Pancreas (tissue), 10 donors: ENCODE results near the gene CHRD. TPM values are rescaled to one million over a fixed set of nuclear protein-coding genes. Genes with fewer than 3 reads are reported as not detected.

Experiments
- ATAC-seq, 4 donors: fragments of 200-7000 bp; cut with Tn5 transposase; one replicate each; pipeline versions ENCODE4 v1.8.0 to v1.9.1; 2020; ENCODE audit warnings: mild to moderate bottlenecking in 4 of 4, moderate library complexity in 4 of 4
- DNase-seq, 6 donors: peaks; one replicate each; pipeline ENCODE4 v3.0.0-alpha.2; 2020
- FAIRE-seq: peaks from 2 replicates; lab custom pipeline; 2012; peaks lifted over from hg19 to GRCh38; lab: Jason Lieb, UNC
- H3K27ac ChIP-seq, 4 donors: fragments of 200-600 bp; sonication (generic); 1 replicate in 3 of 4; 2 replicates in 1 of 4; pipeline versions ENCODE4 v1.5.0 to v1.8.0; 2020
- H3K27me3 ChIP-seq, 4 donors: fragments of 200-600 bp; one replicate each; pipeline ENCODE4 v1.8.0; 2021
- H3K36me3 ChIP-seq, 3 donors: fragments of 200-600 bp; sonication (generic) in 1 of 3; one replicate each; pipeline versions ENCODE4 v1.5.0 to v1.8.0; 2020 to 2021
- H3K4me1 ChIP-seq, 3 donors: fragments of 200-600 bp; one replicate each; pipeline ENCODE4 v1.8.0; 2021
- H3K4me3 ChIP-seq, 4 donors: fragments of 200-600 bp; sonication (generic) in 2 of 4; one replicate each; pipeline versions ENCODE4 v1.5.0 to v1.8.0; 2020 to 2021
- H3K9me3 ChIP-seq, 4 donors: fragments of 200-600 bp; one replicate each; pipeline ENCODE4 v1.8.0; 2021
- CTCF ChIP-seq, 4 donors: fragments of 200-600 bp; sonication (generic) in 3 of 4; IDR thresholded peaks; one replicate each; pipeline versions ENCODE4 v1.5.0 to v1.8.0; 2021; ENCODE audit warnings: antibody characterized with exemption in 4 of 4
- WGBS, 2 donors: extraction: QIAGEN DNeasy Blood & Tissue Kit; methylation state at CpG; one replicate each; pipeline ENCODE4 v1.1.7; 2013; 5-methylcytosine and 5-hydroxymethylcytosine counted together
- intact Hi-C, 3 donors: fragments of 100-400 bp; cut with DNase I; formaldehyde crosslinking; loops; one replicate each; pipeline versions ENCODE4 v1.11.1 to v1.14.2; 2022
- polyA plus RNA-seq, 2 donors: library from polyadenylated mRNA; stranded (reverse); fragments of 200-250 nt; gene quantifications; one replicate each; pipeline ENCODE4 v1.2.3, GENCODE V29; 2013
- total RNA-seq, 6 donors: library from RNA; stranded (reverse); fragmentation: NEBNext Ultra II Directional in 4 of 6; extraction: Animal tissue kit (Norgen Biotek cat#: 25700) in 4 of 6; gene quantifications; one replicate each; pipeline versions ENCODE4 v1.2.1 to v1.2.4, GENCODE V29; 2021 to 2023
- donor health status: healthy with polysubstance abuse.
- donor health status: DM: no; HTN: no; CAD: no; lungs with moderate emphysema.
- donor health status: DM: no; HTN: no; CAD: no.
- donor health status: control.
- donor health status: control.
- donor health status: Bipolar disorder and iron deficiency.
- donor health status: DM: yes; HTN: yes; CAD: no.
- donor health status: DM: no; HTN: no; CAD: no.
- donor health status: DM: no; HTN: no; CAD: no.
- donor health status: DM: yes; HTN: yes; CAD: no.

The CHRD gene
- total and polyA plus RNA-seq, 8 donors, result 11.0 to 96.7 (median 19.8) TPM

GRCh38 chr3:184371570-184372018 is 8.3 kb upstream of the CHRD start:
- Histone ChIP-seq H3K9me3 (no peaks in the 10 kb centered on the region), H3K36me3 (peaks cover 0 to 4% (median 3%) of the 10 kb centered on the region in 3 donors), H3K4me3 (no peak overlapping the region), H3K4me1 (peaks cover 4 to 11% (median 7%) of the 10 kb centered on the region in 3 donors), H3K27me3 (no peaks in the 10 kb centered on the region), H3K27ac (peak overlapping the region in 2 of 4 donors; percentile 4 to 37)
- ATAC-seq (peak; percentile 97 to 99 (median 98)), FAIRE-seq (no peak), DNase-seq (peak; percentile 72 to 95 (median 90))
- 24 to 26% methylated on average over 5 of the region's 5 CpGs for WGBS, 2 donors
- TF ChIP-seq CTCF (IDR thresholded peaks at IDR 0.05), result peak; percentile 90 to 95 (median 94)
- intact Hi-C loops, result loop anchor here in 1 of 3 donors (5.0 kb wide), 1 partner anchor 171 kb away; no protein-coding TSS in a partner anchor

- ATAC-seq (no peak), FAIRE-seq (no peak), DNase-seq (no peak)
- H3K27me3 ChIP-seq, result no peaks in the 10 kb centered on the region
- no peak overlapping the region for H3K4me3 ChIP-seq
- H3K9me3 ChIP-seq, result no peaks in the 10 kb centered on the region
- WGBS, 2 donors, result 73 to 75% methylated on average over 8 of the region's 8 CpGs
- intact Hi-C loops, result loop anchor here in 1 of 3 donors (5.0 kb wide), 1 partner anchor 170 kb away; no protein-coding TSS in a partner anchor
- peaks cover 4 to 14% (median 9%) of the 10 kb centered on the region in 3 donors for H3K4me1 ChIP-seq
- no peak for TF ChIP-seq CTCF (IDR thresholded peaks at IDR 0.05)
- H3K27ac ChIP-seq, result peak overlapping the region in 1 of 4 donors; percentile 4
- H3K36me3 ChIP-seq, result peaks cover 0 to 4% (median 3%) of the 10 kb centered on the region in 3 donors
These were observed 7.5 kb upstream of the CHRD start for GRCh38 chr3:184372296-184372821.

DNA sequence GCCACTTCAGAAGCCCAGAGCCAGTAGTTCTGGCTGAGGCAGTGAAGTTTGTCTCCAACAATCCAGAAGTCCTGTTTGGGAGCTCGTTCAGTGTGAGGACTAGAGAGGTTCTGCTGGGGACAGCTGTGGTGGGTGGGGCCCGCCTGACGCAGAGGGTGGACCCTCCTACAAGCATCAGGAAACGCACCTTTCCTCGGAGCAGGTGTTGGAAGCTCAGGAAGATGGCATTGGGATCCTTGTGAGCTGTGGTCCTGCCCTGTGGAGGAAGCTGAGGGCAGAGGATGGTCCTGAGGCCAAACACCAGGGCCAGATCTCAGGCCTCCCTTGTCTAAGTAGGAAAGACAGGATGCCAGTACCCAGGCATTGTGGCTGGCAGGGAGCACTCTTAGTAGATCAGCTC is 6.9 kb upstream of the CHRD start:
- Histone ChIP-seq H3K27ac (no peak overlapping the region), H3K4me3 (no peak overlapping the region), H3K9me3 (no peaks in the 10 kb centered on the region), H3K4me1 (peaks cover 8 to 17% (median 15%) of the 10 kb centered on the region in 3 donors), H3K36me3 (peaks cover 0 to 4% (median 3%) of the 10 kb centered on the region in 3 donors), H3K27me3 (no peaks in the 10 kb centered on the region)
- FAIRE-seq (no peak), DNase-seq (peak in 1 of 6 donors; percentile 21), ATAC-seq (no peak)
- intact Hi-C loops, result loop anchor here in 1 of 3 donors (5.0 kb wide), 1 partner anchor 169 kb away; no protein-coding TSS in a partner anchor
- 80 to 82% methylated on average over 5 of the region's 5 CpGs for WGBS, 2 donors
- no peak for TF ChIP-seq CTCF (IDR thresholded peaks at IDR 0.05)

GRCh38 chr3:184373422-184373821 is 6.4 kb upstream of the CHRD start:
- ATAC-seq (no peak), FAIRE-seq (no peak), DNase-seq (peak in 1 of 6 donors; percentile 21)
- intact Hi-C loops, result loop anchor here in 1 of 3 donors (5.0 kb wide), 1 partner anchor 169 kb away; no protein-coding TSS in a partner anchor
- Histone ChIP-seq H3K4me1 (peaks cover 11 to 20% (median 17%) of the 10 kb centered on the region in 3 donors), H3K36me3 (peaks cover 0 to 2% (median 0%) of the 10 kb centered on the region in 3 donors), H3K9me3 (no peaks in the 10 kb centered on the region), H3K4me3 (no peak overlapping the region), H3K27ac (no peak overlapping the region), H3K27me3 (no peaks in the 10 kb centered on the region)
- TF ChIP-seq CTCF (IDR thresholded peaks at IDR 0.05), result no peak
- 85 to 92% methylated on average over 6 of the region's 6 CpGs for WGBS, 2 donors
